Psoas muscle (tissue), 8 donors: ENCODE measurements around the gene MAGI2. TPM values are rescaled to one million over a fixed set of nuclear protein-coding genes. Genes with fewer than 3 reads are reported as not detected.

Experiments used
- ATAC-seq, 4 donors: fragments of 200-7000 bp; cut with Tn5 transposase; one replicate each; pipeline ENCODE4 v1.9.1; 2020; ENCODE audit warnings: moderate library complexity in 3 of 4, mild to moderate bottlenecking in 2 of 4
- DNase-seq, 2 donors: peaks; one replicate each; pipeline ENCODE4 v3.0.0-alpha.2; 2020
- H3K27ac ChIP-seq: fragments of 200-600 bp; one replicate; pipeline ENCODE4 v1.8.0; 2022
- H3K27me3 ChIP-seq, 3 donors: fragments of 200-600 bp in 1 of 3; one replicate each; pipeline versions ENCODE4 v1.6.1 to v1.8.0; 2013 to 2022; ENCODE audit warnings: low read length in 2 of 3, mild to moderate bottlenecking in 2 of 3, moderate library complexity in 1 of 3; ENCODE audit not compliant: insufficient read depth in 3 of 3
- H3K36me3 ChIP-seq, 2 donors: fragments of 200-600 bp in 1 of 2; one replicate each; pipeline versions ENCODE4 v1.6.1 to v1.8.0; 2013 to 2022; ENCODE audit warnings: low read depth in 1 of 2, mild to moderate bottlenecking in 1 of 2, moderate library complexity in 1 of 2; ENCODE audit not compliant: insufficient read depth in 1 of 2
- H3K4me1 ChIP-seq: fragments of 200-600 bp; one replicate; pipeline ENCODE4 v1.8.0; 2022
- H3K4me3 ChIP-seq: fragments of 200-600 bp; one replicate; pipeline ENCODE4 v1.8.0; 2022; ENCODE audit warnings: mild to moderate bottlenecking
- H3K9me3 ChIP-seq: fragments of 200-600 bp; one replicate; pipeline ENCODE4 v1.8.0; 2022
- WGBS, 3 donors: extraction: QIAGEN DNeasy Blood & Tissue Kit; methylation state at CpG; one replicate each; pipeline versions ENCODE4 v1.1.6 to v1.1.7; 2013; 5-methylcytosine and 5-hydroxymethylcytosine counted together
- intact Hi-C, 2 donors: fragments of 100-400 bp; cut with DNase I; formaldehyde crosslinking; loops; one replicate each; pipeline versions ENCODE4 v1.11.0 to v1.14.2; 2022
- polyA plus RNA-seq, 3 donors: library from polyadenylated mRNA; stranded (reverse); fragments of 200-250 nt; gene quantifications; one replicate each; pipeline ENCODE4 v1.2.3, GENCODE V29; 2013
- total RNA-seq, 4 donors: library from RNA; stranded (reverse); fragmentation: NEBNext Ultra II Directional in 2 of 4; extraction: Animal tissue kit (Norgen Biotek cat#: 25700) in 2 of 4; gene quantifications; one replicate each; pipeline versions ENCODE4 v1.2.1 to v1.2.4, GENCODE V29; 2021 to 2023
- TF ChIP-seq, protein P1 (sequence below): fragments of 200-600 bp; IDR thresholded peaks from one replicate; pipeline ENCODE4 v1.8.0; 2022; ENCODE audit warnings: antibody characterized with exemption
- donor health status: healthy with polysubstance abuse.
- donor health status: DM: no; HTN: no; CAD: no; lungs with moderate emphysema.
- donor health status: Bipolar disorder and iron deficiency.
- donor health status: healthy.
- donor health status: DM: yes; HTN: yes; CAD: no.
- donor health status: DM: no; HTN: no; CAD: no.
- donor health status: DM: no; HTN: no; CAD: no.
- donor health status: DM: yes; HTN: yes; CAD: no.

Gene MAGI2
- total and polyA plus RNA-seq, 7 donors: 0.46 to 2.5 (median 1.4) TPM

DNA sequence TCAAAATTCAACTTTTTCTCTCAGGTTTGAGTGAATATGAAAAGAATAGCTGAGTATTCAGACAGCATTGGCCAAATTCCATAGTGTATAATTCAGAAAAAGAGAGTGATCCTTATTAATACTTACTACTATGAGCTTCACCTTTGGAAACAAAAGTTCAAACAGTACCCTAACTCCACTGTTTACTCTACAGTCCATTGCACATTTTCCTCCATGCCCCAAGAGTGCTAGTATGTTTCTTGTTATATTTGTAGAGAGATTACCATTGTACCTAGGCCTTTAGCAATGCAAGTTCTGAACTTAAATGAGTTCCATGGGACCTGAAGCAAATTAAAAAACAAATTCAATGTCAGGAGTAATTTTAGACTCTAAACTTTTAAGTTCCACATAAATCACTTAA is 48.1 kb downstream of the MAGI2 start:
- H3K36me3 ChIP-seq: no peaks in the 10 kb centered on the region
- TF ChIP-seq, protein P1, sequence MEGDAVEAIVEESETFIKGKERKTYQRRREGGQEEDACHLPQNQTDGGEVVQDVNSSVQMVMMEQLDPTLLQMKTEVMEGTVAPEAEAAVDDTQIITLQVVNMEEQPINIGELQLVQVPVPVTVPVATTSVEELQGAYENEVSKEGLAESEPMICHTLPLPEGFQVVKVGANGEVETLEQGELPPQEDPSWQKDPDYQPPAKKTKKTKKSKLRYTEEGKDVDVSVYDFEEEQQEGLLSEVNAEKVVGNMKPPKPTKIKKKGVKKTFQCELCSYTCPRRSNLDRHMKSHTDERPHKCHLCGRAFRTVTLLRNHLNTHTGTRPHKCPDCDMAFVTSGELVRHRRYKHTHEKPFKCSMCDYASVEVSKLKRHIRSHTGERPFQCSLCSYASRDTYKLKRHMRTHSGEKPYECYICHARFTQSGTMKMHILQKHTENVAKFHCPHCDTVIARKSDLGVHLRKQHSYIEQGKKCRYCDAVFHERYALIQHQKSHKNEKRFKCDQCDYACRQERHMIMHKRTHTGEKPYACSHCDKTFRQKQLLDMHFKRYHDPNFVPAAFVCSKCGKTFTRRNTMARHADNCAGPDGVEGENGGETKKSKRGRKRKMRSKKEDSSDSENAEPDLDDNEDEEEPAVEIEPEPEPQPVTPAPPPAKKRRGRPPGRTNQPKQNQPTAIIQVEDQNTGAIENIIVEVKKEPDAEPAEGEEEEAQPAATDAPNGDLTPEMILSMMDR: no peak
- no peak overlapping the region for H3K27ac ChIP-seq
- ATAC-seq (no peak), DNase-seq (no peak)
- no peaks in the 10 kb centered on the region for H3K27me3 ChIP-seq
- intact Hi-C loops: no loop called here
- H3K4me3 ChIP-seq: no peak overlapping the region
- H3K4me1 ChIP-seq: no peaks in the 10 kb centered on the region
- H3K9me3 ChIP-seq: no peaks in the 10 kb centered on the region

DNA sequence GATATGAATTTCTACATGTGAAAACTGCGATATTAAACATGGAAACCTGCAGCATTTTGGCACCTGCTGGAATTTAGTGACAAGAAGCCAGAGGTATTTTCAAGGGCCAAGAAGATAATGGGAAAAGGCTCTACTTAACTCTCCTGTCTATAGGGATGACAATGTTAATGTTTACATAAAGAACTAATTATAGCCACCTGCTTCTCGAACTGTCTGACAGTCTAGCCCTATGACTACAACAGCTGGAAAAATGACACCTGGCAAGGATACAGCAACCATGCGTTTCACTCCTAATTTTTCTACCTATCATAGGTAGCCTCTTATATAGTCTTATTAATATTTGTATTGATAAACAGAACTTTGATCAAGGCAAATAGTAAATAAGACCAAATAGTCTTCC is 49.6 kb downstream of the MAGI2 start:
- no peak overlapping the region for H3K27ac ChIP-seq
- TF ChIP-seq, protein P1: no peak
- H3K27me3 ChIP-seq: no peaks in the 10 kb centered on the region
- no peaks in the 10 kb centered on the region for H3K4me1 ChIP-seq
- WGBS, 3 donors: 48 to 69% (median 54%) methylated on average over 3 of the region's 3 CpGs
- DNase-seq (no peak), ATAC-seq (no peak)
- no peaks in the 10 kb centered on the region for H3K36me3 ChIP-seq
- no peak overlapping the region for H3K4me3 ChIP-seq
- no peaks in the 10 kb centered on the region for H3K9me3 ChIP-seq
- intact Hi-C loops: no loop called here

- no peak overlapping the region for H3K27ac ChIP-seq
- H3K4me3 ChIP-seq: no peak overlapping the region
- no peaks in the 10 kb centered on the region for H3K27me3 ChIP-seq
- no peaks in the 10 kb centered on the region for H3K4me1 ChIP-seq
- intact Hi-C loops: no loop called here
- no peaks in the 10 kb centered on the region for H3K9me3 ChIP-seq
- no peak for ATAC-seq
- TF ChIP-seq, protein P1: no peak
- H3K36me3 ChIP-seq: no peaks in the 10 kb centered on the region
- WGBS, 3 donors: 53 to 64% (median 55%) methylated on average over 2 of the region's 2 CpGs
- no peak for DNase-seq
These were observed 50.0 kb downstream of the MAGI2 start for GRCh38 chr7:79403451-79403850.

- H3K9me3 ChIP-seq: no peaks in the 10 kb centered on the region
- ATAC-seq (no peak), DNase-seq (no peak)
- WGBS, 3 donors: 12 to 29% (median 13%) methylated on average over 1 of the region's 1 CpG
- no peaks in the 10 kb centered on the region for H3K27me3 ChIP-seq
- no peaks in the 10 kb centered on the region for H3K36me3 ChIP-seq
- no peak overlapping the region for H3K4me3 ChIP-seq
- H3K4me1 ChIP-seq: no peaks in the 10 kb centered on the region
- TF ChIP-seq, protein P1: no peak
- H3K27ac ChIP-seq: no peak overlapping the region
- intact Hi-C loops: no loop called here
These were observed 52.2 kb downstream of the MAGI2 start for GRCh38 chr7:79401254-79401653.

DNA sequence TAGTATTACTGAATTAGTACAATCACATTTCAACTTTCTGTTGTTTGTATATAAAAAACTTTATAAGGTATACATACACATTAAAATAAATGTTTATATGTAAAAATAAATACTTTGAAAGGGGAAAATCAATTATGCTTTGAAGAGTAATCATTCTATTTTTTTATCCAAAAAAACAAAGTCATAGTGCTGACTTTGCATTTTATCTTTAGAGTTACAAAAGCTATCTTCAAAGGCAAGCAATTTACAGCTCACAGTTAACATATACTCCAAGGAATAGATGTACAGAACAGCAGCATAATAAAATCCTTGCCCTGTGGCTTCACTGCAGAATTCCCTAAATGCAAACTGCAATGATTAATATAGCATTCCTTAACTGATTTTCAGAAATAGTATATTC is 53.2 kb downstream of the MAGI2 start:
- no peak overlapping the region for H3K4me3 ChIP-seq
- no peaks in the 10 kb centered on the region for H3K4me1 ChIP-seq
- ATAC-seq (no peak), DNase-seq (no peak)
- H3K27ac ChIP-seq: no peak overlapping the region
- no peaks in the 10 kb centered on the region for H3K27me3 ChIP-seq
- no peaks in the 10 kb centered on the region for H3K36me3 ChIP-seq
- intact Hi-C loops: no loop called here
- TF ChIP-seq, protein P1: no peak
- no peaks in the 10 kb centered on the region for H3K9me3 ChIP-seq
